GM13976 (cell line): Measurements from ENCODE around the gene TBC1D32.
"Not testable (repeated sequence)": the region's sequence is repeated elsewhere in the genome, so short reads cannot be mapped to it uniquely, and the experiment has no call there.

ENCODE experiments used
- DNase-seq: peaks from one replicate; pipeline ENCODE4 v3.0.0; 2012; ENCODE audit warnings: low spot score
- CTCF ChIP-seq: IDR thresholded peaks from 2 replicates; pipeline ENCODE4 v1.5.1; 2012; ENCODE audit warnings: borderline replicate concordance, mild to moderate bottlenecking; ENCODE audit not compliant: insufficient read depth; ENCODE audit errors: extremely low read depth, missing control alignments, control extremely low read depth
- in situ Hi-C: fragments of 300-500 bp; cut with MboI; formaldehyde crosslinking; loops from one replicate; pipeline ENCODE4 v1.12.0; 2022; ENCODE audit warnings: low sequenced_read_pairs, mixed read lengths, inconsistent platforms; ENCODE audit not compliant: unreplicated experiment

Gene TBC1D32

GRCh38 chr6:121321282-121321681 is 13.0 kb downstream of the TBC1D32 start:
- DNase-seq, result no peak
- in situ Hi-C loops, result loop anchor here (25.0 kb wide), 1 partner anchor 259 kb away; no protein-coding TSS in a partner anchor
- TF ChIP-seq CTCF, result no peak

- in situ Hi-C loops, result loop anchor here (25.0 kb wide), 1 partner anchor 257 kb away; no protein-coding TSS in a partner anchor
- no peak for TF ChIP-seq CTCF
- no peak for DNase-seq
Measured at GRCh38 chr6:121319603-121320002, 14.7 kb downstream of the TBC1D32 start.

- DNase-seq, result no peak
- in situ Hi-C loops, result loop anchor here (25.0 kb wide), 1 partner anchor 257 kb away; no protein-coding TSS in a partner anchor
- no peak for TF ChIP-seq CTCF
Measured at GRCh38 chr6:121319112-121319553, 15.1 kb downstream of the TBC1D32 start.

- TF ChIP-seq CTCF, result no peak
- in situ Hi-C loops, result loop anchor here (25.0 kb wide), 1 partner anchor 252 kb away; no protein-coding TSS in a partner anchor
- DNase-seq, result no peak
Measured at GRCh38 chr6:121314381-121315112, 19.7 kb downstream of the TBC1D32 start.

- in situ Hi-C loops, result loop anchor here (25.0 kb wide), 1 partner anchor 250 kb away; no protein-coding TSS in a partner anchor
- DNase-seq, result not testable (repeated sequence)
Measured at GRCh38 chr6:121311814-121312213, 22.5 kb downstream of the TBC1D32 start.

GRCh38 chr6:121310495-121310894 is 23.8 kb downstream of the TBC1D32 start:
- no peak for DNase-seq
- no peak for TF ChIP-seq CTCF
- in situ Hi-C loops, result loop anchor here (25.0 kb wide), 1 partner anchor 248 kb away; no protein-coding TSS in a partner anchor
